CD4-positive, alpha-beta memory T cell (primary cell): Measurements from ENCODE around the gene SRGAP3. TPM values are rescaled to one million over a fixed set of nuclear protein-coding genes. Genes with fewer than 3 reads are reported as not detected.

ENCODE experiments used
- CTCF ChIA-PET: fragments of 350-600 bp; sonication (Branson Sonifier 250); formaldehyde crosslinking; loops from one replicate; lab custom pipeline; 2021; ENCODE audit warnings: inconsistent platforms; ENCODE audit not compliant: partially characterized antibody; lab: Charles Lee
- POLR2A ChIA-PET: fragments of 350-600 bp; sonication (Branson Sonifier 250); formaldehyde crosslinking; loops from one replicate; lab custom pipeline; 2021; ENCODE audit not compliant: partially characterized antibody; lab: Charles Lee
- DNase-seq, 5 donors: peaks; one replicate each; pipeline versions ENCODE4 v3.0.0 to v3.0.0-alpha.2; 2020 to 2022; ENCODE audit warnings: mixed read lengths in 1 of 5
- H3K27ac ChIP-seq: one replicate; pipeline ENCODE4 v1.7.0; 2013; ENCODE audit warnings: low read depth, low read length
- H3K27me3 ChIP-seq: 2 replicates; pipeline ENCODE4 v1.7.0; 2013; ENCODE audit warnings: mild to moderate bottlenecking, low read length, moderate library complexity; ENCODE audit not compliant: insufficient read depth
- H3K36me3 ChIP-seq: 2 replicates; pipeline ENCODE4 v1.7.0; 2013; ENCODE audit warnings: mild to moderate bottlenecking, low read length, moderate library complexity; ENCODE audit not compliant: insufficient read depth
- H3K4me1 ChIP-seq: 2 replicates; pipeline ENCODE4 v1.7.0; 2013; ENCODE audit warnings: mild to moderate bottlenecking, low read length, moderate library complexity; ENCODE audit not compliant: insufficient read depth
- H3K4me3 ChIP-seq, 2 donors: one replicate each; pipeline ENCODE4 v1.7.0; 2013; ENCODE audit warnings: low read length in 2 of 2, mild to moderate bottlenecking in 1 of 2
- H3K9me3 ChIP-seq, 2 donors: one replicate each; pipeline ENCODE4 v1.7.0; 2013; ENCODE audit warnings: low read length in 2 of 2, control low read depth in 1 of 2; ENCODE audit not compliant: control insufficient read depth in 1 of 2
- H3K27ac Mint-ChIP-seq, 7 donors: one replicate each; pipeline ENCODE4 v1.8.0; 2020 to 2021; ENCODE audit warnings: mixed read lengths in 7 of 7, mild to moderate bottlenecking in 6 of 7, inconsistent platforms in 3 of 7, moderate library complexity in 3 of 7
- H3K27me3 Mint-ChIP-seq, 2 donors: one replicate each; pipeline ENCODE4 v1.8.0; 2020 to 2021; ENCODE audit warnings: mixed read lengths in 2 of 2
- H3K36me3 Mint-ChIP-seq, 2 donors: one replicate each; pipeline ENCODE4 v1.8.0; 2020 to 2021; ENCODE audit warnings: mixed read lengths in 2 of 2, inconsistent platforms in 1 of 2, mild to moderate bottlenecking in 1 of 2
- H3K4me1 Mint-ChIP-seq, 4 donors: one replicate each; pipeline ENCODE4 v1.8.0; 2020 to 2021; ENCODE audit warnings: mixed read lengths in 4 of 4, mild to moderate bottlenecking in 1 of 4
- H3K4me3 Mint-ChIP-seq, 8 donors: one replicate each; pipeline ENCODE4 v1.8.0; 2020 to 2021; ENCODE audit warnings: mixed read lengths in 8 of 8, mild to moderate bottlenecking in 7 of 8, moderate library complexity in 6 of 8, inconsistent platforms in 3 of 8
- H3K9me3 Mint-ChIP-seq, 8 donors: one replicate each; pipeline ENCODE4 v1.8.0; 2020 to 2021; ENCODE audit warnings: mixed read lengths in 8 of 8, mild to moderate bottlenecking in 5 of 8, inconsistent platforms in 3 of 8, moderate library complexity in 1 of 8
- intact Hi-C: fragments of 100-400 bp; cut with micrococcal nuclease; formaldehyde crosslinking; loops from one replicate; pipeline ENCODE4 v1.15.1; 2023
- polyA plus RNA-seq, 2 donors: library from polyadenylated mRNA; unstranded; fragments of 300-500 nt; fragmentation: Illumina TruSeq; gene quantifications; one replicate each; pipeline ENCODE4 v1.2.3, GENCODE V29; 2021
- total RNA-seq, 2 experiments: library from RNA; stranded (reverse); gene quantifications; one replicate each; pipeline ENCODE4 v1.2.3, GENCODE V29; 2021

SRGAP3 gene
- total and polyA plus RNA-seq, 4 experiments from 2014 or later, result 0.35 to 2.4 (median 1.7) TPM

GRCh38 chr3:9066775-9067174 is 182.7 kb downstream of the SRGAP3 start:
- no peak overlapping the region for H3K27ac ChIP-seq
- H3K27ac Mint-ChIP-seq, result no peak overlapping the region
- no peaks in the 10 kb centered on the region for H3K36me3 ChIP-seq
- H3K27me3 Mint-ChIP-seq, result peaks cover 2 to 4% of the 10 kb centered on the region in 2 donors
- H3K4me1 Mint-ChIP-seq, result no peaks in the 10 kb centered on the region
- CTCF ChIA-PET, result no interaction called here
- DNase-seq, result no peak
- intact Hi-C loops, result no loop called here
- no peaks in the 10 kb centered on the region for H3K9me3 ChIP-seq
- no peaks in the 10 kb centered on the region for H3K27me3 ChIP-seq
- no peak overlapping the region for H3K4me3 ChIP-seq
- peaks cover 0 to 17% (median 8%) of the 10 kb centered on the region in 8 donors for H3K9me3 Mint-ChIP-seq
- H3K4me1 ChIP-seq, result no peaks in the 10 kb centered on the region
- POLR2A ChIA-PET, result no interaction called here
- H3K36me3 Mint-ChIP-seq, result peaks cover 0 to 6% of the 10 kb centered on the region in 2 donors
- H3K4me3 Mint-ChIP-seq, result no peak overlapping the region

- H3K4me3 ChIP-seq, result no peak overlapping the region
- no peak overlapping the region for H3K27ac ChIP-seq
- POLR2A ChIA-PET, result no interaction called here
- H3K9me3 Mint-ChIP-seq, result peaks cover 0 to 17% (median 8%) of the 10 kb centered on the region in 8 donors
- H3K4me1 Mint-ChIP-seq, result no peaks in the 10 kb centered on the region
- intact Hi-C loops, result no loop called here
- no peaks in the 10 kb centered on the region for H3K4me1 ChIP-seq
- peaks cover 0 to 6% of the 10 kb centered on the region in 2 donors for H3K36me3 Mint-ChIP-seq
- no peaks in the 10 kb centered on the region for H3K36me3 ChIP-seq
- CTCF ChIA-PET, result no interaction called here
- no peaks in the 10 kb centered on the region for H3K9me3 ChIP-seq
- H3K27ac Mint-ChIP-seq, result no peak overlapping the region
- H3K4me3 Mint-ChIP-seq, result no peak overlapping the region
- DNase-seq, result no peak
- peaks cover 2 to 4% of the 10 kb centered on the region in 2 donors for H3K27me3 Mint-ChIP-seq
- no peaks in the 10 kb centered on the region for H3K27me3 ChIP-seq
These were observed 183.3 kb downstream of the SRGAP3 start for GRCh38 chr3:9066141-9066540.

- peaks cover 0 to 4% of the 10 kb centered on the region in 2 donors for H3K27me3 Mint-ChIP-seq
- H3K9me3 ChIP-seq, result no peaks in the 10 kb centered on the region
- no peak for DNase-seq
- H3K4me1 Mint-ChIP-seq, result no peaks in the 10 kb centered on the region
- ChIA-PET POLR2A (no interaction called here), CTCF (no interaction called here)
- H3K9me3 Mint-ChIP-seq, result peaks cover 0 to 17% (median 8%) of the 10 kb centered on the region in 8 donors
- H3K36me3 Mint-ChIP-seq, result peaks cover 0 to 6% of the 10 kb centered on the region in 2 donors
- H3K4me3 Mint-ChIP-seq, result no peak overlapping the region
- no peaks in the 10 kb centered on the region for H3K36me3 ChIP-seq
- no peaks in the 10 kb centered on the region for H3K27me3 ChIP-seq
- intact Hi-C loops, result no loop called here
- no peak overlapping the region for H3K4me3 ChIP-seq
- H3K4me1 ChIP-seq, result no peaks in the 10 kb centered on the region
- H3K27ac Mint-ChIP-seq, result no peak overlapping the region
- H3K27ac ChIP-seq, result no peak overlapping the region
These were observed 184.6 kb downstream of the SRGAP3 start for GRCh38 chr3:9064850-9065249.

GRCh38 chr3:9064251-9064650 is 185.2 kb downstream of the SRGAP3 start:
- intact Hi-C loops, result no loop called here
- CTCF ChIA-PET, result no interaction called here
- no peaks in the 10 kb centered on the region for H3K4me1 ChIP-seq

GRCh38 chr3:9062570-9062969 is 186.9 kb downstream of the SRGAP3 start:
- H3K4me1 ChIP-seq, result no peaks in the 10 kb centered on the region
- H3K9me3 Mint-ChIP-seq, result peaks cover 0 to 17% (median 8%) of the 10 kb centered on the region in 8 donors
- H3K36me3 ChIP-seq, result no peaks in the 10 kb centered on the region
- no peaks in the 10 kb centered on the region for H3K27me3 ChIP-seq
- no peak overlapping the region for H3K4me3 Mint-ChIP-seq
- intact Hi-C loops, result no loop called here
- H3K4me1 Mint-ChIP-seq, result no peaks in the 10 kb centered on the region
- no peak overlapping the region for H3K4me3 ChIP-seq
- H3K27ac ChIP-seq, result no peak overlapping the region
- H3K9me3 ChIP-seq, result no peaks in the 10 kb centered on the region
- CTCF ChIA-PET, result no interaction called here
- H3K27ac Mint-ChIP-seq, result no peak overlapping the region
- peaks cover 0 to 4% of the 10 kb centered on the region in 2 donors for H3K27me3 Mint-ChIP-seq
- no peak for DNase-seq
- H3K36me3 Mint-ChIP-seq, result peaks cover 0 to 6% of the 10 kb centered on the region in 2 donors
- POLR2A ChIA-PET, result no interaction called here

More at GRCh38 chr3:9064251-9064650, 185.2 kb downstream of the SRGAP3 start:
- POLR2A ChIA-PET, result no interaction called here
- Mint-ChIP-seq H3K4me3 (no peak overlapping the region), H3K36me3 (peaks cover 0 to 6% of the 10 kb centered on the region in 2 donors), H3K9me3 (peaks cover 0 to 17% (median 8%) of the 10 kb centered on the region in 8 donors), H3K27ac (no peak overlapping the region), H3K4me1 (no peaks in the 10 kb centered on the region), H3K27me3 (peaks cover 0 to 4% of the 10 kb centered on the region in 2 donors)
- no peaks in the 10 kb centered on the region for H3K9me3 ChIP-seq
- H3K36me3 ChIP-seq, result no peaks in the 10 kb centered on the region
- DNase-seq, result no peak
- H3K27ac ChIP-seq, result no peak overlapping the region
- H3K27me3 ChIP-seq, result no peaks in the 10 kb centered on the region
- H3K4me3 ChIP-seq, result no peak overlapping the region

- peaks cover 0 to under 1% of the 10 kb centered on the region in 2 donors for H3K27me3 Mint-ChIP-seq
- no peak overlapping the region for H3K27ac Mint-ChIP-seq
- ChIA-PET CTCF (no interaction called here), POLR2A (no interaction called here)
- no peak overlapping the region for H3K4me3 Mint-ChIP-seq
- Histone ChIP-seq H3K27ac (no peak overlapping the region), H3K36me3 (no peaks in the 10 kb centered on the region), H3K4me3 (no peak overlapping the region), H3K27me3 (no peaks in the 10 kb centered on the region), H3K9me3 (no peaks in the 10 kb centered on the region), H3K4me1 (no peaks in the 10 kb centered on the region)
- DNase-seq, result no peak
- no peaks in the 10 kb centered on the region for H3K4me1 Mint-ChIP-seq
- intact Hi-C loops, result no loop called here
- H3K9me3 Mint-ChIP-seq, result peaks cover 0 to 17% (median 8%) of the 10 kb centered on the region in 8 donors
- H3K36me3 Mint-ChIP-seq, result peaks cover 0 to 6% of the 10 kb centered on the region in 2 donors
These were observed 187.8 kb downstream of the SRGAP3 start for GRCh38 chr3:9061634-9062033.

- peaks cover 0 to 6% of the 10 kb centered on the region in 2 donors for H3K36me3 Mint-ChIP-seq
- H3K4me1 ChIP-seq, result no peaks in the 10 kb centered on the region
- no peaks in the 10 kb centered on the region for H3K4me1 Mint-ChIP-seq
- no peaks in the 10 kb centered on the region for H3K36me3 ChIP-seq
- POLR2A ChIA-PET, result no interaction called here
- intact Hi-C loops, result no loop called here
- no peak overlapping the region for H3K27ac ChIP-seq
- no peak for DNase-seq
- peak overlapping the region in 1 of 7 donors; percentile 44 for H3K27ac Mint-ChIP-seq
- no peaks in the 10 kb centered on the region for H3K27me3 Mint-ChIP-seq
- H3K4me3 ChIP-seq, result no peak overlapping the region
- H3K9me3 Mint-ChIP-seq, result peaks cover 0 to 17% (median 8%) of the 10 kb centered on the region in 8 donors
- H3K27me3 ChIP-seq, result no peaks in the 10 kb centered on the region
- no peak overlapping the region for H3K4me3 Mint-ChIP-seq
- CTCF ChIA-PET, result interaction anchor here (1.0 kb wide), 1 partner anchor 11 kb away, joined by 3 read pairs; no protein-coding TSS in a partner anchor
- no peaks in the 10 kb centered on the region for H3K9me3 ChIP-seq
These were observed 189.7 kb downstream of the SRGAP3 start for GRCh38 chr3:9059489-9060400.
